ENCODE data around the gene BAIAP2L2.

The BAIAP2L2 gene

GRCh38 chr22:38106814-38107578 lies 3.5 kb downstream of the BAIAP2L2 start:
- DNase-seq = no peak

GRCh38 chr22:38104084-38104483 lies 6.4 kb downstream of the BAIAP2L2 start:
- DNase-seq = no peak

- no peak for DNase-seq
These were observed 6.8 kb downstream of the BAIAP2L2 start for GRCh38 chr22:38103641-38104040.

- DNase-seq = peak; percentile 45
These were observed 11.9 kb downstream of the BAIAP2L2 start for GRCh38 chr22:38098410-38099249.

GRCh38 chr22:38097557-38098409 lies 12.7 kb downstream of the BAIAP2L2 start:
- no peak for DNase-seq

GRCh38 chr22:38097058-38097457 lies 13.4 kb downstream of the BAIAP2L2 start:
- no peak for DNase-seq

- no peak for DNase-seq
These were observed 21.0 kb downstream of the BAIAP2L2 start for GRCh38 chr22:38089474-38089851.

- no peak for DNase-seq
These were observed 21.6 kb downstream of the BAIAP2L2 start for GRCh38 chr22:38088629-38089473.

- DNase-seq = no peak
These were observed 22.6 kb downstream of the BAIAP2L2 start for GRCh38 chr22:38087855-38088254.

- DNase-seq = no peak
These were observed 23.5 kb downstream of the BAIAP2L2 start for GRCh38 chr22:38086942-38087341.

- DNase-seq = no peak
These were observed 24.3 kb downstream of the BAIAP2L2 start for GRCh38 chr22:38086001-38086845.

- no peak for DNase-seq
These were observed 25.0 kb downstream of the BAIAP2L2 start for GRCh38 chr22:38085501-38085900.

GRCh38 chr22:38085056-38085455 lies 25.4 kb downstream of the BAIAP2L2 start:
- DNase-seq = no peak

- DNase-seq = no peak
These were observed 26.4 kb downstream of the BAIAP2L2 start, which contains the start of gene SLC16A8 for GRCh38 chr22:38083931-38084631. Gene SLC16A8 (minus strand): TSS chr22:38084184. CDS start chr22:38082873, 1,311 bp downstream.

GRCh38 chr22:38082986-38083710 lies 27.3 kb downstream of the BAIAP2L2 start:
- DNase-seq = no peak

GRCh38 chr22:38081941-38082828 lies 28.3 kb downstream of the BAIAP2L2 start:
- no peak for DNase-seq

- DNase-seq = no peak
These were observed 28.9 kb downstream of the BAIAP2L2 start for GRCh38 chr22:38081636-38081940.

- DNase-seq = no peak
These were observed 29.4 kb downstream of the BAIAP2L2 start for GRCh38 chr22:38080850-38081635.

Measured in HCEC 1CT (cell line).